Right atrium auricular region (tissue), 2 donors: ENCODE measurements around the gene PDE11A. TPM values are rescaled to one million over a fixed set of nuclear protein-coding genes. Genes with fewer than 3 reads are reported as not detected.

Experiments
- DNase-seq: peaks from one replicate; pipeline ENCODE4 v3.0.0-alpha.2; 2019; ENCODE audit warnings: low spot score
- H3K27ac ChIP-seq, 2 donors: fragments of 200-600 bp; sonication (generic); 1 replicate in 1 of 2; 2 replicates in 1 of 2; pipeline ENCODE4 v1.5.1; 2016 to 2019
- H3K27me3 ChIP-seq, 2 donors: fragments of 200-600 bp; sonication (generic); one replicate each; pipeline versions ENCODE4 v1.5.1 to v1.6.0; 2017 to 2019
- H3K36me3 ChIP-seq: fragments of 200-600 bp; sonication (generic); one replicate; pipeline ENCODE4 v1.5.1; 2016
- H3K4me1 ChIP-seq, 2 donors: fragments of 200-600 bp; sonication (generic); one replicate each; pipeline versions ENCODE4 v1.5.1 to v1.6.0; 2017 to 2019
- H3K4me3 ChIP-seq, 2 donors: fragments of 200-600 bp; sonication (generic); 1 replicate in 1 of 2; 2 replicates in 1 of 2; pipeline ENCODE4 v1.5.1; 2017 to 2019; ENCODE audit warnings: mild to moderate bottlenecking in 1 of 2, moderate library complexity in 1 of 2
- H3K9me3 ChIP-seq, 2 donors: fragments of 200-600 bp; sonication (generic); one replicate each; pipeline ENCODE4 v1.5.1; 2019
- CTCF ChIP-seq, 2 donors: fragments of 200-600 bp; sonication (generic); IDR thresholded peaks; one replicate each; pipeline ENCODE4 v1.5.1; 2019; ENCODE audit warnings: antibody characterized with exemption in 2 of 2
- total RNA-seq, 2 donors: library from RNA; depleted of rRNA; stranded (reverse); fragments of >200 nt; gene quantifications; one replicate each; pipeline ENCODE4 v1.1.0, GENCODE V29; 2016

The PDE11A gene
- total RNA-seq, 2 donors from 2014 or later, result 1.2 TPM; not detected in 1

GRCh38 chr2:177658309-177658708, 414.3 kb downstream of the PDE11A start:
- H3K4me1 ChIP-seq, result no peaks in the 10 kb centered on the region
- no peak overlapping the region for H3K27ac ChIP-seq
- no peak for DNase-seq
- no peaks in the 10 kb centered on the region for H3K9me3 ChIP-seq
- H3K36me3 ChIP-seq, result no peaks in the 10 kb centered on the region
- H3K27me3 ChIP-seq, result no peaks in the 10 kb centered on the region
- no peak for TF ChIP-seq CTCF (IDR thresholded peaks at IDR 0.05)
- H3K4me3 ChIP-seq, result no peak overlapping the region

- Histone ChIP-seq H3K36me3 (no peaks in the 10 kb centered on the region), H3K27me3 (no peaks in the 10 kb centered on the region), H3K4me1 (no peaks in the 10 kb centered on the region), H3K4me3 (no peak overlapping the region), H3K27ac (no peak overlapping the region), H3K9me3 (no peaks in the 10 kb centered on the region)
- no peak for DNase-seq
- no peak for TF ChIP-seq CTCF (IDR thresholded peaks at IDR 0.05)
Observed at GRCh38 chr2:177651833-177652232, 420.7 kb downstream of the PDE11A start.

- H3K4me3 ChIP-seq, result no peak overlapping the region
- DNase-seq, result no peak
- no peaks in the 10 kb centered on the region for H3K9me3 ChIP-seq
- no peak for TF ChIP-seq CTCF (IDR thresholded peaks at IDR 0.05)
- H3K4me1 ChIP-seq, result no peaks in the 10 kb centered on the region
- H3K27me3 ChIP-seq, result no peaks in the 10 kb centered on the region
- no peak overlapping the region for H3K27ac ChIP-seq
- no peaks in the 10 kb centered on the region for H3K36me3 ChIP-seq
Observed at GRCh38 chr2:177649568-177650518, 422.7 kb downstream of the PDE11A start.

GRCh38 chr2:177646791-177647190, 425.8 kb downstream of the PDE11A start:
- H3K4me3 ChIP-seq, result no peak overlapping the region
- no peaks in the 10 kb centered on the region for H3K4me1 ChIP-seq
- H3K36me3 ChIP-seq, result no peaks in the 10 kb centered on the region
- no peak for TF ChIP-seq CTCF (IDR thresholded peaks at IDR 0.05)
- H3K27ac ChIP-seq, result no peak overlapping the region
- no peaks in the 10 kb centered on the region for H3K9me3 ChIP-seq
- no peak for DNase-seq
- H3K27me3 ChIP-seq, result no peaks in the 10 kb centered on the region

- Histone ChIP-seq H3K27me3 (no peaks in the 10 kb centered on the region), H3K4me3 (no peak overlapping the region), H3K4me1 (no peaks in the 10 kb centered on the region), H3K27ac (no peak overlapping the region), H3K36me3 (no peaks in the 10 kb centered on the region), H3K9me3 (no peaks in the 10 kb centered on the region)
- no peak for DNase-seq
- TF ChIP-seq CTCF (IDR thresholded peaks at IDR 0.05), result no peak
Observed at GRCh38 chr2:177646241-177646640, 426.3 kb downstream of the PDE11A start.
